GM12878 (cell line): ENCODE measurements around the gene MCOLN1. TPM values are rescaled to one million over a fixed set of nuclear protein-coding genes. Genes with fewer than 3 reads are reported as not detected.
A peak's percentile ranks its signal among the peaks of the same experiment; 100 is the strongest.

ENCODE experiments used
- BACH1 ChIP-seq: fragments of 450-650 bp; IDR thresholded peaks from 2 replicates; pipeline ENCODE4 v1.6.1; 2017; ENCODE audit warnings: mild to moderate bottlenecking, borderline replicate concordance
- CHD4 ChIP-seq: fragments of 200-600 bp; sonication (generic); IDR thresholded peaks from 2 replicates; pipeline ENCODE4 v1.6.1; 2016; ENCODE audit warnings: mild to moderate bottlenecking
- CREB1 ChIP-seq: IDR thresholded peaks from 2 replicates; pipeline ENCODE4 v1.6.1; 2012; ENCODE audit warnings: low read depth, mild to moderate bottlenecking, inconsistent platforms
- JUND ChIP-seq: IDR thresholded peaks from 2 replicates; pipeline ENCODE4 v1.6.1; 2012; ENCODE audit warnings: low read depth, mild to moderate bottlenecking, low read length, improper control_type of control experiment, moderate library complexity
- MAX ChIP-seq: IDR thresholded peaks from 2 replicates; pipeline ENCODE4 v1.6.1; 2012; ENCODE audit warnings: low read depth, low read length, improper control_type of control experiment
- MYB ChIP-seq: fragments of 150-350 bp; IDR thresholded peaks from 2 replicates; pipeline ENCODE4 v1.6.1; 2014; ENCODE audit warnings: mild to moderate bottlenecking, low read depth, low read length, borderline replicate concordance
- NBN ChIP-seq: fragments of 450-650 bp; IDR thresholded peaks from 2 replicates; pipeline ENCODE4 v1.6.1; 2016
- POLR2AphosphoS2 ChIP-seq: IDR thresholded peaks from 2 replicates; pipeline ENCODE4 v1.6.1; 2011; ENCODE audit warnings: low read depth, mild to moderate bottlenecking, low read length, improper control_type of control experiment, moderate library complexity
- POU2F2 ChIP-seq: IDR thresholded peaks from 3 replicates; pipeline ENCODE4 v1.6.1; 2011; ENCODE audit warnings: low read depth, mild to moderate bottlenecking, low read length, borderline replicate concordance
- SP1 ChIP-seq: IDR thresholded peaks from one replicate; pipeline ENCODE4 v1.6.1; 2011; ENCODE audit warnings: low read depth, low read length
- SREBF2 ChIP-seq: IDR thresholded peaks from 2 replicates; pipeline ENCODE4 v1.6.1; 2012; ENCODE audit warnings: mild to moderate bottlenecking, low read length
- SRF ChIP-seq, 2 experiments: IDR thresholded peaks; 2 replicates each; pipeline ENCODE4 v1.6.1; 2011; ENCODE audit warnings: low read depth in 2 of 2, low read length in 2 of 2, mild to moderate bottlenecking in 1 of 2, moderate library complexity in 1 of 2
- SUZ12 ChIP-seq: fragments of 200-600 bp; sonication (generic); IDR thresholded peaks from one replicate; pipeline ENCODE4 v1.6.1; 2018; ENCODE audit warnings: antibody characterized with exemption, mild to moderate bottlenecking; ENCODE audit not compliant: unreplicated experiment
- YBX1 ChIP-seq: fragments of 450-650 bp; IDR thresholded peaks from 2 replicates; pipeline ENCODE4 v1.6.1; 2016; ENCODE audit warnings: antibody characterized with exemption
- ZBED1 ChIP-seq: IDR thresholded peaks from 2 replicates; pipeline ENCODE4 v1.6.1; 2016; ENCODE audit warnings: borderline replicate concordance
- ZBTB4 ChIP-seq: fragments of 450-650 bp; formaldehyde crosslinking; IDR thresholded peaks from 2 replicates; pipeline ENCODE4 v1.4.0; 2022; ENCODE audit warnings: mild to moderate bottlenecking, moderate library complexity
- polyA plus RNA-seq, 11 experiments: library from polyadenylated mRNA; depleted of rRNA in 4 of 11; unstranded in 6 of 11; stranded (reverse) in 5 of 11; fragments of >200 nt; fragmentation: Nextera tagmentation in 4 of 11; fragmentation: Illumina TruSeq in 1 of 11; extraction: Ambion mirVana in 4 of 11; extraction: Trizol in 1 of 11; gene quantifications; 1 replicate in 1 of 11; 2 replicates in 10 of 11; pipeline versions ENCODE4 v1.2.1 to v1.2.3, GENCODE V29; 2011 to 2016; ENCODE audit warnings: inconsistent platforms in 2 of 11, missing spikeins in 2 of 11, low read depth in 1 of 11
- total RNA-seq, 4 experiments: library from RNA; depleted of rRNA in 3 of 4; stranded (reverse); fragments of >200 nt in 3 of 4; fragmentation: Illumina TruSeq in 1 of 4; extraction: Trizol in 1 of 4; gene quantifications; 2 replicates each; pipeline versions ENCODE4 v1.2.1 to v1.2.3, GENCODE V29; 2013 to 2021
- TF ChIP-seq, protein P1 (sequence below): IDR thresholded peaks from 2 replicates; pipeline ENCODE4 v1.6.1; 2012; ENCODE audit warnings: low read depth, low read length, improper control_type of control experiment
- TF ChIP-seq, protein P2 (sequence below): fragments of 450-650 bp; IDR thresholded peaks from 2 replicates; pipeline ENCODE4 v1.6.1; 2018; ENCODE audit warnings: mild to moderate bottlenecking, low read depth, moderate library complexity; ENCODE audit not compliant: partially characterized antibody
- TF ChIP-seq, protein P3 (sequence below): fragments of 450-650 bp; conservative IDR thresholded peaks from 2 replicates; pipeline ENCODE4 v1.6.1; 2017; ENCODE audit warnings: mild to moderate bottlenecking, moderate library complexity

Gene MCOLN1
- total and polyA plus RNA-seq, 10 of the 15 experiments (the other 5 are each of a cell fraction or from before 2014, with no cell fraction given): 0.42 to 15.6 (median 4.9) TPM

- TF ChIP-seq JUND: 0 out of 2 replicates have a peak, but pooled peaks have one; percentile 51
- TF ChIP-seq NBN: peak; percentile 88
- TF ChIP-seq, protein P1, sequence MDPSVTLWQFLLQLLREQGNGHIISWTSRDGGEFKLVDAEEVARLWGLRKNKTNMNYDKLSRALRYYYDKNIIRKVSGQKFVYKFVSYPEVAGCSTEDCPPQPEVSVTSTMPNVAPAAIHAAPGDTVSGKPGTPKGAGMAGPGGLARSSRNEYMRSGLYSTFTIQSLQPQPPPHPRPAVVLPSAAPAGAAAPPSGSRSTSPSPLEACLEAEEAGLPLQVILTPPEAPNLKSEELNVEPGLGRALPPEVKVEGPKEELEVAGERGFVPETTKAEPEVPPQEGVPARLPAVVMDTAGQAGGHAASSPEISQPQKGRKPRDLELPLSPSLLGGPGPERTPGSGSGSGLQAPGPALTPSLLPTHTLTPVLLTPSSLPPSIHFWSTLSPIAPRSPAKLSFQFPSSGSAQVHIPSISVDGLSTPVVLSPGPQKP: peak; percentile 60; the same call in 1 of the 2 replicates
- TF ChIP-seq, protein P2, sequence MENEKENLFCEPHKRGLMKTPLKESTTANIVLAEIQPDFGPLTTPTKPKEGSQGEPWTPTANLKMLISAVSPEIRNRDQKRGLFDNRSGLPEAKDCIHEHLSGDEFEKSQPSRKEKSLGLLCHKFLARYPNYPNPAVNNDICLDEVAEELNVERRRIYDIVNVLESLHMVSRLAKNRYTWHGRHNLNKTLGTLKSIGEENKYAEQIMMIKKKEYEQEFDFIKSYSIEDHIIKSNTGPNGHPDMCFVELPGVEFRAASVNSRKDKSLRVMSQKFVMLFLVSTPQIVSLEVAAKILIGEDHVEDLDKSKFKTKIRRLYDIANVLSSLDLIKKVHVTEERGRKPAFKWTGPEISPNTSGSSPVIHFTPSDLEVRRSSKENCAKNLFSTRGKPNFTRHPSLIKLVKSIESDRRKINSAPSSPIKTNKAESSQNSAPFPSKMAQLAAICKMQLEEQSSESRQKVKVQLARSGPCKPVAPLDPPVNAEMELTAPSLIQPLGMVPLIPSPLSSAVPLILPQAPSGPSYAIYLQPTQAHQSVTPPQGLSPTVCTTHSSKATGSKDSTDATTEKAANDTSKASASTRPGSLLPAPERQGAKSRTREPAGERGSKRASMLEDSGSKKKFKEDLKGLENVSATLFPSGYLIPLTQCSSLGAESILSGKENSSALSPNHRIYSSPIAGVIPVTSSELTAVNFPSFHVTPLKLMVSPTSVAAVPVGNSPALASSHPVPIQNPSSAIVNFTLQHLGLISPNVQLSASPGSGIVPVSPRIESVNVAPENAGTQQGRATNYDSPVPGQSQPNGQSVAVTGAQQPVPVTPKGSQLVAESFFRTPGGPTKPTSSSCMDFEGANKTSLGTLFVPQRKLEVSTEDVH: no peak
- no peak for TF ChIP-seq MYB
- no peak for TF ChIP-seq YBX1
- TF ChIP-seq SREBF2: no peak
- no peak for TF ChIP-seq MAX
- TF ChIP-seq POU2F2: peak; percentile 83; the same call in 2 of the 3 replicates
- peak; percentile 98 for TF ChIP-seq CREB1
- TF ChIP-seq SUZ12: no peak
- TF ChIP-seq ZBTB4: no peak
- no peak for TF ChIP-seq SRF (IDR thresholded peaks at IDR 0.05; ENCODE audit: low read depth in 2 of 2, low read length in 2 of 2)
- no peak; the same call in 1 of the 2 replicates for TF ChIP-seq BACH1
- no peak for TF ChIP-seq CHD4
- no peak for TF ChIP-seq ZBED1
- TF ChIP-seq, protein P3, sequence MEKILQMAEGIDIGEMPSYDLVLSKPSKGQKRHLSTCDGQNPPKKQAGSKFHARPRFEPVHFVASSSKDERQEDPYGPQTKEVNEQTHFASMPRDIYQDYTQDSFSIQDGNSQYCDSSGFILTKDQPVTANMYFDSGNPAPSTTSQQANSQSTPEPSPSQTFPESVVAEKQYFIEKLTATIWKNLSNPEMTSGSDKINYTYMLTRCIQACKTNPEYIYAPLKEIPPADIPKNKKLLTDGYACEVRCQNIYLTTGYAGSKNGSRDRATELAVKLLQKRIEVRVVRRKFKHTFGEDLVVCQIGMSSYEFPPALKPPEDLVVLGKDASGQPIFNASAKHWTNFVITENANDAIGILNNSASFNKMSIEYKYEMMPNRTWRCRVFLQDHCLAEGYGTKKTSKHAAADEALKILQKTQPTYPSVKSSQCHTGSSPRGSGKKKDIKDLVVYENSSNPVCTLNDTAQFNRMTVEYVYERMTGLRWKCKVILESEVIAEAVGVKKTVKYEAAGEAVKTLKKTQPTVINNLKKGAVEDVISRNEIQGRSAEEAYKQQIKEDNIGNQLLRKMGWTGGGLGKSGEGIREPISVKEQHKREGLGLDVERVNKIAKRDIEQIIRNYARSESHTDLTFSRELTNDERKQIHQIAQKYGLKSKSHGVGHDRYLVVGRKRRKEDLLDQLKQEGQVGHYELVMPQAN: peak; percentile 70
- peak; percentile 20 for TF ChIP-seq SP1
- 0 out of 2 replicates have a peak, but pooled peaks have one; percentile 15 for TF ChIP-seq POLR2AphosphoS2
These were observed 12.9 kb downstream of the MCOLN1 start, which contains the start of gene PNPLA6 (continued) for GRCh38 chr19:7535047-7535997.
